Activated B cell treated with CpG ODN at 0.5 μM for 24 hours (primary cell): ENCODE data around the gene OBSCN. TPM values are rescaled to one million over a fixed set of nuclear protein-coding genes. Genes with fewer than 3 reads are reported as not detected.
"Not testable (repeated sequence)": the region's sequence is repeated elsewhere in the genome, so short reads cannot be mapped to it uniquely, and the experiment has no call there.

Source experiments
- ATAC-seq: fragments of 200-7000 bp; cut with Tn5 transposase; one replicate; pipeline ENCODE4 v1.10.0; 2021; ENCODE audit warnings: low read depth, mild to moderate bottlenecking, moderate library complexity
- CTCF ChIA-PET: fragments of 350-600 bp; sonication (Branson Sonifier 250); formaldehyde crosslinking; loops from one replicate; lab custom pipeline; 2021; ENCODE audit warnings: antibody characterized with exemption; lab: Charles Lee
- POLR2A ChIA-PET: fragments of 350-600 bp; sonication (Branson Sonifier 250); formaldehyde crosslinking; loops from one replicate; lab custom pipeline; 2021; ENCODE audit warnings: antibody characterized with exemption; lab: Charles Lee
- DNase-seq: peaks from one replicate; pipeline ENCODE4 v3.0.0; 2022
- H3K27ac Mint-ChIP-seq: one replicate; pipeline ENCODE4 v1.8.0; 2020; ENCODE audit warnings: mixed read lengths
- H3K27me3 Mint-ChIP-seq: one replicate; pipeline ENCODE4 v1.8.0; 2021; ENCODE audit warnings: mixed read lengths
- H3K36me3 Mint-ChIP-seq: one replicate; pipeline ENCODE4 v1.8.0; 2021; ENCODE audit warnings: low read depth, mixed read lengths
- H3K4me1 Mint-ChIP-seq: one replicate; pipeline ENCODE4 v1.8.0; 2021; ENCODE audit warnings: mixed read lengths
- H3K4me3 Mint-ChIP-seq: one replicate; pipeline ENCODE4 v1.8.0; 2020; ENCODE audit warnings: mild to moderate bottlenecking, mixed read lengths
- H3K9me3 Mint-ChIP-seq: one replicate; pipeline ENCODE4 v1.8.0; 2020; ENCODE audit warnings: mixed read lengths
- CTCF ChIP-seq: fragments of 200-600 bp; IDR thresholded peaks from one replicate; pipeline ENCODE4 v1.8.0; 2022; ENCODE audit warnings: antibody characterized with exemption, mild to moderate bottlenecking
- intact Hi-C: fragments of 100-400 bp; cut with micrococcal nuclease; formaldehyde crosslinking; loops from one replicate; pipeline ENCODE4 v1.15.1; 2024
- total RNA-seq: library from RNA; stranded (reverse); gene quantifications from 2 replicates; pipeline ENCODE4 v1.2.3, GENCODE V29; 2022

OBSCN gene
- total RNA-seq, 1 donor from 2014 or later = 19.8 TPM

GRCh38 chr1:228226956-228227791 lies 19.3 kb downstream of the OBSCN start:
- intact Hi-C loops = no loop called here
- H3K36me3 Mint-ChIP-seq = peaks cover 44% of the 10 kb centered on the region
- CTCF ChIA-PET = no interaction called here

GRCh38 chr1:228228147-228228546 lies 20.3 kb downstream of the OBSCN start:
- DNase-seq, H3K4me3 Mint-ChIP-seq, H3K27ac Mint-ChIP-seq, intact Hi-C loops, ATAC-seq, POLR2A ChIA-PET, CTCF ChIA-PET, H3K4me1 Mint-ChIP-seq, H3K27me3 Mint-ChIP-seq, H3K9me3 Mint-ChIP-seq: not testable (repeated sequence)
- H3K36me3 Mint-ChIP-seq = peaks cover 46% of the 10 kb centered on the region

More at GRCh38 chr1:228226956-228227791, 19.3 kb downstream of the OBSCN start:
- Mint-ChIP-seq H3K9me3 (no peaks in the 10 kb centered on the region), H3K4me1 (no peaks in the 10 kb centered on the region), H3K27ac (no peak overlapping the region), H3K4me3 (no peak overlapping the region), H3K27me3 (no peaks in the 10 kb centered on the region)
- DNase-seq (no peak), ATAC-seq (no peak)
- TF ChIP-seq CTCF = no peak
- POLR2A ChIA-PET = no interaction called here

- no peak overlapping the region for H3K27ac Mint-ChIP-seq
- no peaks in the 10 kb centered on the region for H3K27me3 Mint-ChIP-seq
- DNase-seq = no peak
- intact Hi-C loops = no loop called here
- peaks cover 9% of the 10 kb centered on the region for H3K9me3 Mint-ChIP-seq
- peaks cover 50% of the 10 kb centered on the region for H3K36me3 Mint-ChIP-seq
- H3K4me3 Mint-ChIP-seq = no peak overlapping the region
- ChIA-PET CTCF (no interaction called here), POLR2A (no interaction called here)
- no peaks in the 10 kb centered on the region for H3K4me1 Mint-ChIP-seq
- TF ChIP-seq CTCF = no peak
- no peak for ATAC-seq
Measured at GRCh38 chr1:228228601-228229074, 20.8 kb downstream of the OBSCN start.

- TF ChIP-seq CTCF = no peak
- DNase-seq (no peak), ATAC-seq (no peak)
- H3K27me3 Mint-ChIP-seq = no peaks in the 10 kb centered on the region
- peaks cover 12% of the 10 kb centered on the region for H3K9me3 Mint-ChIP-seq
- no peak overlapping the region for H3K4me3 Mint-ChIP-seq
- ChIA-PET CTCF (no interaction called here), POLR2A (no interaction called here)
- no peak overlapping the region for H3K27ac Mint-ChIP-seq
- intact Hi-C loops = no loop called here
- H3K4me1 Mint-ChIP-seq = no peaks in the 10 kb centered on the region
- peaks cover 49% of the 10 kb centered on the region for H3K36me3 Mint-ChIP-seq
Measured at GRCh38 chr1:228231189-228231588, 23.3 kb downstream of the OBSCN start.

GRCh38 chr1:228233136-228233535 lies 25.3 kb downstream of the OBSCN start:
- DNase-seq (no peak), ATAC-seq (no peak)
- CTCF ChIA-PET = no interaction called here
- H3K4me1 Mint-ChIP-seq = no peaks in the 10 kb centered on the region
- peaks cover 56% of the 10 kb centered on the region for H3K36me3 Mint-ChIP-seq
- TF ChIP-seq CTCF = no peak
- intact Hi-C loops = no loop called here
- no peaks in the 10 kb centered on the region for H3K27me3 Mint-ChIP-seq
- H3K4me3 Mint-ChIP-seq = no peak overlapping the region
- POLR2A ChIA-PET = no interaction called here
- peaks cover 15% of the 10 kb centered on the region for H3K9me3 Mint-ChIP-seq
- H3K27ac Mint-ChIP-seq = no peak overlapping the region
